ENCODE measurements around the gene PLEKHG5.

The PLEKHG5 gene

DNA sequence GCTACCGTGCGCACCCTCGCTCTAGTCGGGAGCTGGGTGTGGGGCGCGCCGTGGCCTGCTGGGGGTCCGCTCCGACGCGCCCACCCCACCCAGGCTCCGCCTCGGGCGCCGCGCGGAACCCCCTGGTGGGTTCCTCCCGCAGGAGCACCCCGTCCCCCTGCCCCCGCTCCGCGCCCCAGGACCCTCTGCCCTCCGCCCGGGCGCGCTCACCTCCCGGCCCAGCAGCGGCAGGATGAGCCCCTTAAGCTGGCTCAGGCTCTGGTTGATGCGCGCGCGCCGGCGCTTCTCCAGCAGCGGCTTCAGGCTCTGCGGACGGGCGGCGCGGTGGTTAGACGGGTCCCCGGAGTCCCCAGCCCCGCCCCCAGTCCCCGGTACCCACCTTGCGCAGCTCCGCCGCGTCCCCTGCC lies 72.1 kb downstream of the PLEKHG5 start:
- Mint-ChIP-seq H3K4me1 (ENCODE audit: low read depth) (peaks cover 12% of the 10 kb centered on the region), H3K36me3 (no peaks in the 10 kb centered on the region), H3K27ac (no peak overlapping the region), H3K27me3 (peaks cover 37% of the 10 kb centered on the region), H3K4me3 (peak overlapping the region; percentile 23), H3K9me3 (ENCODE audit: low read depth) (no peaks in the 10 kb centered on the region)

GRCh38 chr1:6418668-6419396 lies 72.6 kb downstream of the PLEKHG5 start:
- Mint-ChIP-seq H3K36me3 (no peaks in the 10 kb centered on the region), H3K27me3 (peaks cover 38% of the 10 kb centered on the region), H3K9me3 (ENCODE audit: low read depth) (no peaks in the 10 kb centered on the region), H3K27ac (no peak overlapping the region), H3K4me3 (peak overlapping the region; percentile 23), H3K4me1 (ENCODE audit: low read depth) (peaks cover 7% of the 10 kb centered on the region)

DNA sequence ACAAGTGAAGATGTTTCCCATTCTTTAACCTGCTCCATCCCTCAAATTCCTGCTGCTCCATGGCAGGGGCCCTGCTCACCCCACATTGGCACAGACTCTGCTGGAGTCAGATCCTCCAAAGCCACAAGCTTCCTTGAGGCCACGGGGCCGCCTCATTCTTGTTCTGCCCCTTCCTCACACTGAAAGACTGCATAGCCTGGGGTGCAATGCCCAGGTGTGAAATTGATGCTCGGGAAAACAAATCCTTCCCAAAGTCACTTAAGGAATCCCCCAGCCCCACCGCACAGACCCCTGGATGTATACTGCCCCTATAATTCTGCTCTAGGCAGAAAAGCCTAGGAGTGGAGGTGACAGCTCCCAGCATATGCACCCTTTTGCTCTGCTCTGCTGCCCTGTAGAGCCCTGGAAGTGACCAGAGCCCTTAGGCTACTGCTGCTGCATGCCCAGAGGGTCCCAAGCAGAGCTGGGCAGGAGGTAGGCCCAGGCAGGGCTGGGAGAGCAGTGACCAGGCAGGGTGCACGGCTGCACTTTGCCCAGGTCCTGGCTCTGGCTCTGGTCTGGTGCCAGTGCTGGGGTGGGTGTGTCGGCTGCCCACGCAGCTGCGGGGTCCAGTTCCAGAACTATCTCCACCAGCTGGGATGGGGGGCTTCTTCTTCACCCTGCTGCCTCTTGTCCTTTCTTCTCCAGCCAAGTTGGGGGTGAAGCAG lies 73.4 kb downstream of the PLEKHG5 start:
- no peaks in the 10 kb centered on the region for H3K9me3 Mint-ChIP-seq (ENCODE audit: low read depth)
- H3K27ac Mint-ChIP-seq: no peak overlapping the region
- peaks cover 38% of the 10 kb centered on the region for H3K27me3 Mint-ChIP-seq
- H3K4me1 Mint-ChIP-seq (ENCODE audit: low read depth): peaks cover 6% of the 10 kb centered on the region
- H3K4me3 Mint-ChIP-seq: peak overlapping the region; percentile 30
- H3K36me3 Mint-ChIP-seq: no peaks in the 10 kb centered on the region
